ENCODE data around the gene YIF1A.

- TF ChIP-seq CTCF (IDR thresholded peaks at IDR 0.05; ENCODE audit: low read depth, low read length), result no peak
- no peak for TF ChIP-seq EZH2phosphoT487 (IDR thresholded peaks at IDR 0.05; ENCODE audit: low read depth)
Observed at GRCh38 chr11:66326261-66327111, 37.5 kb upstream of the YIF1A start.

Measured in OCI-LY3 (cell line).